ENCODE results near the gene ENTPD1. TPM values are rescaled to one million over a fixed set of nuclear protein-coding genes. Genes with fewer than 3 reads are reported as not detected.

The ENTPD1 gene
- total RNA-seq, 1 experiment from 2014 or later = not detected

DNA sequence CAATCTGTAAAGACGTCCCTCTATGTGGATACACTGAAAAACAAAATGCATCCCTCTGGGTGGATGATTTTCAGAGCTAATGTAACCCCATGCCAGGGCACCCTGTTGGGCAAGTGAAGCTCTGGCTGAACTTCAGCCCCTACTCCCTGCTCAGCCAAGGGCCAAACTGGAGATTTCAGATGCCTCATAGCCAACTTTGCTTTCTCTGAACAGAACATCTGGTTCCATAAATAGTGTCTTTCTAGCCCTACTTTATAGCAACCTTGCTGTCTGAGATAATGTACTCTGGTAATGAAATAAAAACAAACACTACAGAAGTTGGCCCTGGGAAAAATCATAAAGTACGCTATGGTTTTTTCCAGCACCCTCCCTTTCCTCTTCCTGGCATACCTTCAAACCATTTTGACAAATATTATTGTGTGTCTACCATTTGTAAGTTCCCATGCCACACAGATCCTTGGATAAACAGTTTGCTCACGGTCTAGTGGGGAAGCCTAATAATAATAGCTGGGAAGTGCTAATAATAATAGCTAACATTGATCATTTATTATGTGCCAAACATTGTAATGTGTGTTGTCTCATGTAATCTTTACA is 3.4 kb downstream of the ENTPD1 start:
- no peaks in the 10 kb centered on the region for H3K9me2 ChIP-seq (ENCODE audit: insufficient read depth)
- ChIA-PET CTCF (no interaction called here), POLR2A (ENCODE audit: unreplicated experiment) (no interaction called here)
- no peaks in the 10 kb centered on the region for H4K20me1 ChIP-seq (ENCODE audit: insufficient read depth)
- TF ChIP-seq, protein P1, sequence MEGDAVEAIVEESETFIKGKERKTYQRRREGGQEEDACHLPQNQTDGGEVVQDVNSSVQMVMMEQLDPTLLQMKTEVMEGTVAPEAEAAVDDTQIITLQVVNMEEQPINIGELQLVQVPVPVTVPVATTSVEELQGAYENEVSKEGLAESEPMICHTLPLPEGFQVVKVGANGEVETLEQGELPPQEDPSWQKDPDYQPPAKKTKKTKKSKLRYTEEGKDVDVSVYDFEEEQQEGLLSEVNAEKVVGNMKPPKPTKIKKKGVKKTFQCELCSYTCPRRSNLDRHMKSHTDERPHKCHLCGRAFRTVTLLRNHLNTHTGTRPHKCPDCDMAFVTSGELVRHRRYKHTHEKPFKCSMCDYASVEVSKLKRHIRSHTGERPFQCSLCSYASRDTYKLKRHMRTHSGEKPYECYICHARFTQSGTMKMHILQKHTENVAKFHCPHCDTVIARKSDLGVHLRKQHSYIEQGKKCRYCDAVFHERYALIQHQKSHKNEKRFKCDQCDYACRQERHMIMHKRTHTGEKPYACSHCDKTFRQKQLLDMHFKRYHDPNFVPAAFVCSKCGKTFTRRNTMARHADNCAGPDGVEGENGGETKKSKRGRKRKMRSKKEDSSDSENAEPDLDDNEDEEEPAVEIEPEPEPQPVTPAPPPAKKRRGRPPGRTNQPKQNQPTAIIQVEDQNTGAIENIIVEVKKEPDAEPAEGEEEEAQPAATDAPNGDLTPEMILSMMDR (conservative IDR thresholded peaks at IDR 0.05) = no peak
- no peak for TF ChIP-seq EZH2 (IDR thresholded peaks at IDR 0.05; ENCODE audit: low read depth)
- H3K4me3 ChIP-seq = no peak overlapping the region
- H3K79me2 ChIP-seq (ENCODE audit: low read depth) = no peaks in the 10 kb centered on the region
- intact Hi-C loops (cut with micrococcal nuclease; ENCODE audit: unreplicated experiment) = no loop called here
- H3K4me2 ChIP-seq = no peak overlapping the region
- BruUV-seq (replicated peaks) = no TSS peak
- no peaks in the 10 kb centered on the region for H3K27me3 ChIP-seq (ENCODE audit: insufficient read depth, low read depth)
- H3K36me3 ChIP-seq (ENCODE audit: low read depth) = no peaks in the 10 kb centered on the region
- H3F3A ChIP-seq (ENCODE audit: insufficient read depth, low read depth) = no peaks in the 10 kb centered on the region
- H3K9me3 ChIP-seq (ENCODE audit: insufficient read depth, low read depth) = no peaks in the 10 kb centered on the region
- H3K27ac ChIP-seq = no peak overlapping the region
- H3K4me1 ChIP-seq (replicated peaks; ENCODE audit: insufficient read depth) = no peaks in the 10 kb centered on the region
- DNase-seq = no peak
- H2AFZ ChIP-seq = no peak overlapping the region

DNA sequence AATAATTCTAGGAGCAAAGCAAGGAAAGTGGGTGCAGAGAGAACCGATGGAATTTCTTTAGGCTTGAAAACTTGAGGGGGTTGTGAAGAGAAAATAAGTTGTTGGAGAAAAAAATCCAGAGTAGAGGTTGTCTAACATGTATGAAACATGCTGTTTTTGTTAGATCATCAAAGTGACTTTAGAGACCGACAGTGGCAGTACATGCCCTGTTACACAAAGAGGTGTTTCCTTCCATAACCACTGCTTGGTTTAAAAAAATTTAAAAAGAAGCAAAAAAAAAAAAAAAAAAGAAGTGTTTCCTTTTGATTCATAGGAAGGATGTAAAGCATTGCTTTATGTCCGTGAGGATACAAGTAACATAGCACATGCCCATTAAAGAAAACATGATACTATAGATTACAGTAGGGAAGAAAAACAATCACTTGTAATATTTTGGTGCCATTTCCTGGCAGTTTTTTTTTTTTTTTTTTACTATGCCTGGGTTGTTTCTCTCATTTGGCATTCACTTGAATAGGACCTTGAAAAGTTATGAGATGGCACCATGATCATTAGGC is 6.1 kb downstream of the ENTPD1 start:
- no peak for DNase-seq
- intact Hi-C loops (cut with micrococcal nuclease; ENCODE audit: unreplicated experiment) = no loop called here
- H3K79me2 ChIP-seq (ENCODE audit: low read depth) = no peaks in the 10 kb centered on the region
- H3K27ac ChIP-seq = no peak overlapping the region
- no peaks in the 10 kb centered on the region for H3F3A ChIP-seq (ENCODE audit: insufficient read depth, low read depth)
- H3K4me2 ChIP-seq = no peak overlapping the region
- ChIA-PET POLR2A (ENCODE audit: unreplicated experiment) (no interaction called here), CTCF (no interaction called here)
- no peaks in the 10 kb centered on the region for H3K9me3 ChIP-seq (ENCODE audit: insufficient read depth, low read depth)
- H3K27me3 ChIP-seq (ENCODE audit: insufficient read depth, low read depth) = no peaks in the 10 kb centered on the region
- no peak overlapping the region for H2AFZ ChIP-seq
- no peaks in the 10 kb centered on the region for H3K36me3 ChIP-seq (ENCODE audit: low read depth)
- no TSS peak for BruUV-seq (replicated peaks)
- H3K9me2 ChIP-seq (ENCODE audit: insufficient read depth) = no peaks in the 10 kb centered on the region
- no peak overlapping the region for H3K4me3 ChIP-seq
- H4K20me1 ChIP-seq (ENCODE audit: insufficient read depth) = no peaks in the 10 kb centered on the region
- TF ChIP-seq, protein P1 (conservative IDR thresholded peaks at IDR 0.05) = no peak
- TF ChIP-seq EZH2 (IDR thresholded peaks at IDR 0.05; ENCODE audit: low read depth) = no peak
- no peaks in the 10 kb centered on the region for H3K4me1 ChIP-seq (replicated peaks; ENCODE audit: insufficient read depth)

DNA sequence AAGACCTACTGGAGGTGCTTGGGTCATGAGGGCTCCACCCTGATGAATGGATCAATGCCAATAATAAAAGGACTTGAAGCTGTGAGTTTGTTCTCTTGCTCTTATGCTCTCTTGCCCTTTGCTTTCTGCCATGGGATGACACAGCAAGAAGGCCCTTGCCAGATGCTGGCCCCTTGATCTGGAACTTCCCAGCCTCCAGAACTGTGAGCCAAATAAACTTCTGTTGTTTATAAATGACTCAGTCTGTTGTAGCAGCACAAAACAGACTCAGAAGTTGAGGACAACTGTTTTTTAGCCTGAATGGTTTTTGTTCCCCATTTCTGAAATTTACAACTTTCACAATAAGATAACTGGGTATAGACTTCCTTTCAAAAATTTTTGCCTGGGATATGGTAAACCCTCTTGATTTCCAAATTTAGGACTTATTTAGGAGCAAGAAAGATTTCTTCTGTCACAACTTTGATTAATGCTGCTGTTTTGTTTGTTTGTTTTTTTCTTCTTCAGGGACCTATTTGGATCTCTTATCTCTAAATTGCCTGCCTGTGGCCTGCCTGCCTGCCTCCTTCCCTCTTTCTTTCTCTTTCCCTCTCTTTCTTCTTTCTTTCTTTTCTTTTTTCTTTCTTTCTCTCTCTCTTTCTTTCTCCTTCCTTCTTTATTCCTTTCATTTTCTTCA is 12.1 kb downstream of the ENTPD1 start:
- Histone ChIP-seq H3K36me3 (ENCODE audit: low read depth) (no peaks in the 10 kb centered on the region), H3K4me2 (no peak overlapping the region), H3F3A (ENCODE audit: insufficient read depth, low read depth) (no peaks in the 10 kb centered on the region), H3K27me3 (ENCODE audit: insufficient read depth, low read depth) (no peaks in the 10 kb centered on the region), H4K20me1 (ENCODE audit: insufficient read depth) (no peaks in the 10 kb centered on the region), H2AFZ (no peak overlapping the region), H3K27ac (no peak overlapping the region), H3K4me1 (replicated peaks; ENCODE audit: insufficient read depth) (no peaks in the 10 kb centered on the region), H3K9me3 (ENCODE audit: insufficient read depth, low read depth) (no peaks in the 10 kb centered on the region), H3K9me2 (ENCODE audit: insufficient read depth) (no peaks in the 10 kb centered on the region), H3K4me3 (no peak overlapping the region), H3K79me2 (ENCODE audit: low read depth) (no peaks in the 10 kb centered on the region)
- TF ChIP-seq, protein P1 (conservative IDR thresholded peaks at IDR 0.05) = no peak
- no peak for TF ChIP-seq EZH2 (IDR thresholded peaks at IDR 0.05; ENCODE audit: low read depth)
- ChIA-PET CTCF (no interaction called here), POLR2A (ENCODE audit: unreplicated experiment) (no interaction called here)
- no peak for DNase-seq
- BruUV-seq (replicated peaks) = no TSS peak
- intact Hi-C loops (cut with micrococcal nuclease; ENCODE audit: unreplicated experiment) = no loop called here
